Activated CD4-positive, alpha-beta T cell treated with anti-CD3 and anti-CD28 coated beads for 36 hours (primary cell): ENCODE results near the gene ACTL7A. TPM values are rescaled to one million over a fixed set of nuclear protein-coding genes. Genes with fewer than 3 reads are reported as not detected.

Experiments
- ATAC-seq: fragments of 200-7000 bp; cut with Tn5 transposase; one replicate; pipeline ENCODE4 v1.10.0; 2021; ENCODE audit warnings: mild to moderate bottlenecking, moderate library complexity
- CTCF ChIA-PET: fragments of 350-600 bp; sonication (Branson Sonifier 250); formaldehyde crosslinking; loops from one replicate; lab custom pipeline; 2021; ENCODE audit warnings: antibody characterized with exemption; lab: Charles Lee
- POLR2A ChIA-PET: fragments of 350-600 bp; sonication (Branson Sonifier 250); formaldehyde crosslinking; loops from one replicate; lab custom pipeline; 2021; ENCODE audit warnings: antibody characterized with exemption, inconsistent platforms; lab: Charles Lee
- DNase-seq: peaks from one replicate; pipeline ENCODE4 v3.0.0-alpha.2; 2020
- H3K27ac Mint-ChIP-seq: one replicate; pipeline ENCODE4 v1.8.0; 2021; ENCODE audit warnings: mixed read lengths
- H3K27me3 Mint-ChIP-seq: one replicate; pipeline ENCODE4 v1.8.0; 2021; ENCODE audit warnings: mixed read lengths
- H3K36me3 Mint-ChIP-seq: one replicate; pipeline ENCODE4 v1.8.0; 2021; ENCODE audit warnings: low read depth, mixed read lengths
- H3K4me1 Mint-ChIP-seq: one replicate; pipeline ENCODE4 v1.8.0; 2021; ENCODE audit warnings: mixed read lengths
- H3K4me3 Mint-ChIP-seq: one replicate; pipeline ENCODE4 v1.8.0; 2021; ENCODE audit warnings: mild to moderate bottlenecking, moderate library complexity, mixed read lengths
- H3K9me3 Mint-ChIP-seq: one replicate; pipeline ENCODE4 v1.8.0; 2021; ENCODE audit warnings: low read depth, mixed read lengths
- intact Hi-C, 2 experiments: fragments of 100-400 bp; cut with DNase I in 1 of 2; cut with micrococcal nuclease in 1 of 2; formaldehyde crosslinking; loops; one replicate each; pipeline versions ENCODE4 v1.14.2 to v1.15.1; 2022 to 2024; cut with DNase I, micrococcal nuclease
- total RNA-seq, 2 experiments: library from RNA; stranded (reverse); gene quantifications; one replicate each; pipeline ENCODE4 v1.2.3, GENCODE V29; 2021

Gene ACTL7A
- total RNA-seq, 2 experiments from 2014 or later, result not detected

- no peak for DNase-seq
- intact Hi-C loops, result no loop called here
- H3K4me1 Mint-ChIP-seq, result no peaks in the 10 kb centered on the region
- H3K9me3 Mint-ChIP-seq, result no peaks in the 10 kb centered on the region
- POLR2A ChIA-PET, result no interaction called here
- no peaks in the 10 kb centered on the region for H3K27me3 Mint-ChIP-seq
- H3K27ac Mint-ChIP-seq, result no peak overlapping the region
- CTCF ChIA-PET, result interaction anchor here (0.6 kb wide), 1 partner anchor 250 kb away, joined by 3 read pairs; no protein-coding TSS in a partner anchor
- H3K4me3 Mint-ChIP-seq, result no peak overlapping the region
- no peak for ATAC-seq
- peaks cover 49% of the 10 kb centered on the region for H3K36me3 Mint-ChIP-seq
Measured at GRCh38 chr9:108900176-108900575, 38.1 kb downstream of the ACTL7A start.

GRCh38 chr9:108903420-108904103 is 41.5 kb downstream of the ACTL7A start:
- H3K4me1 Mint-ChIP-seq, result no peaks in the 10 kb centered on the region
- ATAC-seq (no peak), DNase-seq (no peak)
- ChIA-PET CTCF (interaction anchor here (1.7 kb wide), 1 partner anchor 8 kb away, joined by 3 read pairs; no protein-coding TSS in a partner anchor), POLR2A (no interaction called here)
- intact Hi-C loops, result no loop called here
- H3K4me3 Mint-ChIP-seq, result no peak overlapping the region
- H3K36me3 Mint-ChIP-seq, result peaks cover 44% of the 10 kb centered on the region
- H3K9me3 Mint-ChIP-seq, result no peaks in the 10 kb centered on the region
- no peaks in the 10 kb centered on the region for H3K27me3 Mint-ChIP-seq
- H3K27ac Mint-ChIP-seq, result no peak overlapping the region

GRCh38 chr9:108904161-108904560 is 42.1 kb downstream of the ACTL7A start:
- POLR2A ChIA-PET, result no interaction called here
- no peaks in the 10 kb centered on the region for H3K27me3 Mint-ChIP-seq
- H3K36me3 Mint-ChIP-seq, result peaks cover 45% of the 10 kb centered on the region
- H3K9me3 Mint-ChIP-seq, result no peaks in the 10 kb centered on the region
- intact Hi-C loops, result no loop called here
- DNase-seq (no peak), ATAC-seq (no peak)
- CTCF ChIA-PET, result interaction anchor here (1.7 kb wide), 1 partner anchor 8 kb away, joined by 3 read pairs; no protein-coding TSS in a partner anchor
- no peak overlapping the region for H3K4me3 Mint-ChIP-seq
- no peak overlapping the region for H3K27ac Mint-ChIP-seq
- no peaks in the 10 kb centered on the region for H3K4me1 Mint-ChIP-seq

GRCh38 chr9:108905494-108905893 is 43.4 kb downstream of the ACTL7A start:
- no peaks in the 10 kb centered on the region for H3K9me3 Mint-ChIP-seq
- ChIA-PET POLR2A (no interaction called here), CTCF (no interaction called here)
- ATAC-seq (no peak), DNase-seq (no peak)
- H3K27me3 Mint-ChIP-seq, result no peaks in the 10 kb centered on the region
- H3K4me3 Mint-ChIP-seq, result no peak overlapping the region
- no peaks in the 10 kb centered on the region for H3K4me1 Mint-ChIP-seq
- no peak overlapping the region for H3K27ac Mint-ChIP-seq
- intact Hi-C loops, result no loop called here
- peaks cover 47% of the 10 kb centered on the region for H3K36me3 Mint-ChIP-seq

GRCh38 chr9:108910402-108910801 is 48.3 kb downstream of the ACTL7A start:
- DNase-seq, result no peak
- ChIA-PET POLR2A (no interaction called here), CTCF (interaction anchor here (0.6 to 1.4 kb wide), 3 partner anchors 12 to 100 kb away, joined by 3 to 4 read pairs (median 4); no protein-coding TSS in a partner anchor)
- intact Hi-C loops, result no loop called here
- Mint-ChIP-seq H3K4me1 (peaks cover 10% of the 10 kb centered on the region), H3K4me3 (no peak overlapping the region), H3K36me3 (peaks cover 49% of the 10 kb centered on the region), H3K27ac (no peak overlapping the region), H3K27me3 (no peaks in the 10 kb centered on the region), H3K9me3 (no peaks in the 10 kb centered on the region)
- ATAC-seq, result no peak

- Mint-ChIP-seq H3K27ac (peak overlapping the region; percentile 9), H3K4me1 (peaks cover 10% of the 10 kb centered on the region), H3K27me3 (no peaks in the 10 kb centered on the region), H3K4me3 (no peak overlapping the region), H3K9me3 (no peaks in the 10 kb centered on the region), H3K36me3 (peaks cover 53% of the 10 kb centered on the region)
- POLR2A ChIA-PET, result no interaction called here
- no peak for DNase-seq
- CTCF ChIA-PET, result interaction anchor here (0.6 kb wide), 1 partner anchor 100 kb away, joined by 3 read pairs; no protein-coding TSS in a partner anchor
- intact Hi-C loops, result no loop called here
- ATAC-seq, result no peak
Measured at GRCh38 chr9:108910914-108911313, 48.8 kb downstream of the ACTL7A start.

GRCh38 chr9:108911820-108912219 is 49.8 kb downstream of the ACTL7A start:
- Mint-ChIP-seq H3K36me3 (peaks cover 54% of the 10 kb centered on the region), H3K27me3 (no peaks in the 10 kb centered on the region), H3K27ac (no peak overlapping the region), H3K9me3 (no peaks in the 10 kb centered on the region), H3K4me3 (no peak overlapping the region), H3K4me1 (peaks cover 10% of the 10 kb centered on the region)
- ChIA-PET POLR2A (no interaction called here), CTCF (no interaction called here)
- intact Hi-C loops, result no loop called here
- no peak for DNase-seq
- ATAC-seq, result peak; percentile 44

Other genes with a start within 250 kb of the ACTL7A start
- not detected for gene ACTL7B, start 6.3 kb upstream of the ACTL7A start, total RNA-seq
- gene ELP1, start 71.9 kb downstream of the ACTL7A start, total RNA-seq, result 10 to 100 TPM; 31.1 to 58.0 TPM
- 10 to 100 TPM; 12.2 to 15.4 TPM for gene ABITRAM, start 72.1 kb downstream of the ACTL7A start, total RNA-seq
- 10 to 100 TPM; 13.0 to 16.4 TPM for gene CTNNAL1, start 151.2 kb downstream of the ACTL7A start, total RNA-seq